Activated CD4-positive, alpha-beta T cell treated with anti-CD3 and anti-CD28 coated beads, Interleukin-2, amount 50 U/mL, for 24 hours (primary cell): ENCODE measurements around the gene AQP1.

Experiments used
- DNase-seq, 2 donors: peaks; one replicate each; pipeline ENCODE4 v3.0.0-alpha.2; 2020; ENCODE audit warnings: low read depth in 1 of 2, low spot score in 1 of 2

AQP1 gene

GRCh38 chr7:30884881-30885280 is 26.8 kb upstream of the AQP1 start:
- no peak for DNase-seq

- no peak for DNase-seq
Observed at GRCh38 chr7:30886608-30887011, 25.0 kb upstream of the AQP1 start.

GRCh38 chr7:30887464-30887872 is 24.2 kb upstream of the AQP1 start:
- no peak for DNase-seq

GRCh38 chr7:30888747-30889146 is 22.9 kb upstream of the AQP1 start:
- no peak for DNase-seq

GRCh38 chr7:30890226-30890625 is 21.4 kb upstream of the AQP1 start:
- DNase-seq, result no peak

GRCh38 chr7:30893357-30893756 is 18.3 kb upstream of the AQP1 start:
- DNase-seq, result no peak

- DNase-seq, result no peak
Observed at GRCh38 chr7:30894009-30894408, 17.6 kb upstream of the AQP1 start.

GRCh38 chr7:30894866-30895605 is 16.6 kb upstream of the AQP1 start:
- DNase-seq, result no peak

- DNase-seq, result no peak
Observed at GRCh38 chr7:30896036-30896435, 15.6 kb upstream of the AQP1 start.

- no peak for DNase-seq
Observed at GRCh38 chr7:30896783-30897637, 14.6 kb upstream of the AQP1 start.

GRCh38 chr7:30897770-30898169 is 13.9 kb upstream of the AQP1 start:
- DNase-seq, result no peak

- DNase-seq, result no peak
Observed at GRCh38 chr7:30898411-30898810, 13.2 kb upstream of the AQP1 start.

- no peak for DNase-seq
Observed at GRCh38 chr7:30899066-30899465, 12.6 kb upstream of the AQP1 start.

- DNase-seq, result no peak
Observed at GRCh38 chr7:30899630-30900029, 12.0 kb upstream of the AQP1 start.

- DNase-seq, result no peak
Observed at GRCh38 chr7:30900053-30900452, 11.6 kb upstream of the AQP1 start.

- DNase-seq, result no peak
Observed at GRCh38 chr7:30900803-30901362, 10.8 kb upstream of the AQP1 start.

GRCh38 chr7:30901856-30902255 is 9.8 kb upstream of the AQP1 start:
- no peak for DNase-seq

- DNase-seq, result no peak
Observed at GRCh38 chr7:30902466-30902865, 9.2 kb upstream of the AQP1 start.

- DNase-seq, result no peak
Observed at GRCh38 chr7:30903146-30903545, 8.5 kb upstream of the AQP1 start.

GRCh38 chr7:30904561-30904960 is 7.1 kb upstream of the AQP1 start:
- DNase-seq, result no peak

GRCh38 chr7:30905078-30906012 is 6.3 kb upstream of the AQP1 start:
- DNase-seq, result no peak
